NCI-H460 (cell line): ENCODE data around the gene RNFT2. TPM values are rescaled to one million over a fixed set of nuclear protein-coding genes. Genes with fewer than 3 reads are reported as not detected.
"Not testable (repeated sequence)": the region's sequence is repeated elsewhere in the genome, so short reads cannot be mapped to it uniquely, and the experiment has no call there.

Experiments used
- DNase-seq: peaks from one replicate; pipeline ENCODE4 v3.0.0-alpha.2; 2016; ENCODE audit warnings: low read depth; ENCODE audit errors: extremely low read depth
- total RNA-seq: library from RNA; depleted of rRNA; stranded (reverse); fragments of >200 nt; shearing (Covaris generic); gene quantifications from 2 replicates; pipeline ENCODE4 v1.2.3, GENCODE V29; 2014

The RNFT2 gene
- total RNA-seq, 1 experiment from 2014 or later = 20.8 TPM

- no peak for DNase-seq
Observed at GRCh38 chr12:116739381-116739887, 1.3 kb downstream of the RNFT2 start.

GRCh38 chr12:116742787-116743186 lies 4.7 kb downstream of the RNFT2 start:
- DNase-seq = not testable (repeated sequence)

- no peak for DNase-seq
Observed at GRCh38 chr12:116744766-116745165, 6.7 kb downstream of the RNFT2 start.

GRCh38 chr12:116745554-116745953 lies 7.4 kb downstream of the RNFT2 start:
- no peak for DNase-seq

GRCh38 chr12:116749884-116750283 lies 11.8 kb downstream of the RNFT2 start:
- no peak for DNase-seq

- no peak for DNase-seq
Observed at GRCh38 chr12:116750298-116750697, 12.2 kb downstream of the RNFT2 start.

GRCh38 chr12:116754097-116754496 lies 16.0 kb downstream of the RNFT2 start:
- not testable (repeated sequence) for DNase-seq

- DNase-seq = not testable (repeated sequence)
Observed at GRCh38 chr12:116754783-116755182, 16.7 kb downstream of the RNFT2 start.

- DNase-seq = peak; percentile 45
Observed at GRCh38 chr12:116759783-116760621, 21.9 kb downstream of the RNFT2 start.

GRCh38 chr12:116760622-116761020 lies 22.5 kb downstream of the RNFT2 start:
- no peak for DNase-seq

- no peak for DNase-seq
Observed at GRCh38 chr12:116761499-116761898, 23.4 kb downstream of the RNFT2 start.

- DNase-seq = no peak
Observed at GRCh38 chr12:116765271-116765670, 27.2 kb downstream of the RNFT2 start.

GRCh38 chr12:116766285-116766684 lies 28.2 kb downstream of the RNFT2 start:
- no peak for DNase-seq

- no peak for DNase-seq
Observed at GRCh38 chr12:116766746-116767145, 28.6 kb downstream of the RNFT2 start.

GRCh38 chr12:116771651-116772050 lies 33.5 kb downstream of the RNFT2 start:
- DNase-seq = no peak

GRCh38 chr12:116773276-116773731 lies 35.2 kb downstream of the RNFT2 start:
- DNase-seq = no peak

GRCh38 chr12:116774020-116774419 lies 35.9 kb downstream of the RNFT2 start:
- no peak for DNase-seq

- no peak for DNase-seq
Observed at GRCh38 chr12:116777245-116777644, 39.1 kb downstream of the RNFT2 start.

- no peak for DNase-seq
Observed at GRCh38 chr12:116779597-116779996, 41.5 kb downstream of the RNFT2 start.

- no peak for DNase-seq
Observed at GRCh38 chr12:116780942-116781341, 42.8 kb downstream of the RNFT2 start.

- no peak for DNase-seq
Observed at GRCh38 chr12:116783525-116784237, 45.6 kb downstream of the RNFT2 start.

- DNase-seq = no peak
Observed at GRCh38 chr12:116784238-116784612, 46.1 kb downstream of the RNFT2 start.
